ENCODE measurements around the gene NLRC5.
"Not testable (repeated sequence)": the region's sequence is repeated elsewhere in the genome, so short reads cannot be mapped to it uniquely, and the experiment has no call there.

NLRC5 gene

DNA sequence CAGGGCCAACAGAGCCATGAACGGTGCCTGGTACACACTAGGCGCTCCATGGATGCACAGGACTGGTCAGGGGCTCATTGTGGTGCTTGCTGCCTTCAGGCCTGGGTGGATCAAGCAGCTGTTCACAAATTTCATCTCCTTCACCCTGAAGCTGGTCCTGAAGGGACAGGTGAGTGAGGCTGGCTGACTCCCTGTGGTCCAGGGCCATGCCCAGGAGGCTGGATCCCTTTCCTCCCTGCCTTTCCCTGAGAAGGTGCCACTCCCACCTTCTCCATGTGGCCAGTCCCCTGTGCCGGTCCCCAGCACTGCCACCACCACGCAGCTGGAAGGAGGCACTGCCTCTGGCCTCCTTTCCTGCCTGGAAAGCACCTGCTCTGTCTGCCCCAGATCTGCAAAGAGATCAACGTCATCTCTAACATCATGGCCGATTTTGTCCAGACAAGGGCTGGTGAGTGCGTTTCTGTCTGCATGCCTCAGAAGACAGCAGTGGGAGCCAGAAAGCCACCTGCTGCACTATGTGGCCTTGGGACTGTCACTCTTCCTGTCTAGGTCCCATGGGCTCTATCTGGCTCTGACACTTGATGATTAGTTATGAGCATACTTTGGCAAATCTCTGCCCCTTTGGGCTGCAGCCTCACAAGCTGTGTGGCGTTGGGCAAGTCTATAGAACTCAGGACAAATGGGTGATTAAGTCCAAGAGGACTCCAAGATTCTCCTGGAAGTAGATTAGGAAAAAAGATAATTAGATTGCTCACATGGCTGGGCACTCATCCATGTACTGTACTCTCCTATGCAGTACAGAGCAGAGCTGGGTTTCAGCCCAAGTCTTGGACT is 18.2 kb upstream of the NLRC5 start:
- Histone ChIP-seq H3K4me3 (no peak overlapping the region), H3K27ac (no peak overlapping the region)
- no peak for DNase-seq (ENCODE audit: low spot score)
- TF ChIP-seq, protein P1, sequence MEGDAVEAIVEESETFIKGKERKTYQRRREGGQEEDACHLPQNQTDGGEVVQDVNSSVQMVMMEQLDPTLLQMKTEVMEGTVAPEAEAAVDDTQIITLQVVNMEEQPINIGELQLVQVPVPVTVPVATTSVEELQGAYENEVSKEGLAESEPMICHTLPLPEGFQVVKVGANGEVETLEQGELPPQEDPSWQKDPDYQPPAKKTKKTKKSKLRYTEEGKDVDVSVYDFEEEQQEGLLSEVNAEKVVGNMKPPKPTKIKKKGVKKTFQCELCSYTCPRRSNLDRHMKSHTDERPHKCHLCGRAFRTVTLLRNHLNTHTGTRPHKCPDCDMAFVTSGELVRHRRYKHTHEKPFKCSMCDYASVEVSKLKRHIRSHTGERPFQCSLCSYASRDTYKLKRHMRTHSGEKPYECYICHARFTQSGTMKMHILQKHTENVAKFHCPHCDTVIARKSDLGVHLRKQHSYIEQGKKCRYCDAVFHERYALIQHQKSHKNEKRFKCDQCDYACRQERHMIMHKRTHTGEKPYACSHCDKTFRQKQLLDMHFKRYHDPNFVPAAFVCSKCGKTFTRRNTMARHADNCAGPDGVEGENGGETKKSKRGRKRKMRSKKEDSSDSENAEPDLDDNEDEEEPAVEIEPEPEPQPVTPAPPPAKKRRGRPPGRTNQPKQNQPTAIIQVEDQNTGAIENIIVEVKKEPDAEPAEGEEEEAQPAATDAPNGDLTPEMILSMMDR (IDR thresholded peaks at IDR 0.05) = no peak

DNA sequence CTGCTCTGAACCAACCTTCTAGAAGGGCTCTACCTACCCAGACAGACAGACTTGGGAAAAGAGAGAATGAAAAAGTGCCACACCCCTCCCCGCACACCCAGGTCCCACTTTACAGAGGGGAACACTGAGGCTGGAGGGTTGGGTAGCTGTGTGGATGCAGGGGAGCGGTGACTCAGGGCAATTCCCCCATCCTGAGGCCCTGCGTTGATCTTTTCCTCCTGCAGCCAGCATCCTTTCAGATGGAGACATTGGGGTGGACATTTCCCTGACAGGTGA is 17.7 kb upstream of the NLRC5 start:
- Histone ChIP-seq H3K27ac (no peak overlapping the region), H3K4me3 (no peak overlapping the region)
- TF ChIP-seq, protein P1 (IDR thresholded peaks at IDR 0.05) = no peak
- no peak for DNase-seq (ENCODE audit: low spot score)

DNA sequence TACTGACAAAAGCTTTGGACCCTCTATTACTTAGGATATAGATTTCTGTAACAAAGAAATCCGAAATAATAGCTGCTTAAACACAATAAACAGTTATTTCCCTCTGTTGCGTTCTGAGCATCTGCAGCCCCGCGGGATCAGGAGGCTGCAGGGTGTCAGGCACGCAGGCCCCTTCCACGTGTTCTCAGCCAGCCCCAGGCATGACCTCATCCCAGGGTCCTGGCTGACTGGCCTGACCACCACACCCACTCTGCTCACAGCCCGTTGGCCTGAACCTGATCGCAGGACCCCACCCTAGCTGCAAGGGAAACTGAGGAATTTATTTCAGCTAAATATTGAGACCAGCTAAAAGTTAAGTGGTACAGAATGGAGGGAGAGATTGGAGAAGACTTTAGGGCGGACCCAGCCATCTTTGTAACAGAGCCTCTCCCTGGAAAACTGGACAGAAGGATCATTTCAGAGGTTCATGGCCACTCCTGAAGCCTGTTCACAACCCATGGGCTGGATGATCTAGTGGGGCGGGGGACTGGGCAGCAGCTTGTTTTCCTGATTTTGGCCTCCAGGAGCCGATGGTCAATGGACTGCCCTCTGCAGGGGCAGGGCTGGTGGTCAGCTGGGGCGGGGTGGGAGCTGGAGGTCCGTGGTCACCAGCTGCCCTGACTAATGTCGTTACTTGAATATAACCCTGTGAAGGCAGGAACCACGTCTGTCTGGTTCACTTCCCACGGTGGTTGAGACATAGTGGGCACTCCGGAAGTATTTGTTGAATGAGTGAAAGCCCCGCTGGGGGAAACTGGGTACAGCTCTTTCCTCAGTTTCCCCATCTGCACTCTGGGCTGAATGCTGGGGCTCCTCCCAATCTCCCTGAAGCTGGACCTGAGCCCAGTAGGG is 16.7 kb upstream of the NLRC5 start:
- no peak overlapping the region for H3K4me3 ChIP-seq
- TF ChIP-seq, protein P1 (IDR thresholded peaks at IDR 0.05) = no peak

DNA sequence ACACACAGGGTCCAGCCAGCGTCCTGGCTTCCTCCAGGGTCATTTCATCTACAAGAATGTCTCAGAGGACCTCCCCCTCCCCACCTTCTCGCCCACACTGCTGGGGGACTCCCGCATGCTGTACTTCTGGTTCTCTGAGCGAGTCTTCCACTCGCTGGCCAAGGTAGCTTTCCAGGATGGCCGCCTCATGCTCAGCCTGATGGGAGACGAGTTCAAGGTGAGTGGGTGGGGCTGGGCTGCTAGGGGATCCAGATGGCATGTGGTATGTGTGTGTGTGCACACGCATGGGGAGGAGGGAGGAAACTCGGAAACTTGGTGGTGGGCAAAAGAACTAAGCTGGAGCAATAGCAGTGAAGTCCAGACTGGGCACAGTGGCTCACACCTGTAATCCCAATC is 16.1 kb upstream of the NLRC5 start:
- Histone ChIP-seq H3K27ac (no peak overlapping the region), H3K4me3 (no peak overlapping the region)
- TF ChIP-seq, protein P1 (IDR thresholded peaks at IDR 0.05) = no peak
- DNase-seq (ENCODE audit: low spot score) = no peak

More for the DNA sequence above, 16.7 kb upstream of the NLRC5 start:
- no peak for DNase-seq (ENCODE audit: low spot score)
- no peak overlapping the region for H3K27ac ChIP-seq

DNA sequence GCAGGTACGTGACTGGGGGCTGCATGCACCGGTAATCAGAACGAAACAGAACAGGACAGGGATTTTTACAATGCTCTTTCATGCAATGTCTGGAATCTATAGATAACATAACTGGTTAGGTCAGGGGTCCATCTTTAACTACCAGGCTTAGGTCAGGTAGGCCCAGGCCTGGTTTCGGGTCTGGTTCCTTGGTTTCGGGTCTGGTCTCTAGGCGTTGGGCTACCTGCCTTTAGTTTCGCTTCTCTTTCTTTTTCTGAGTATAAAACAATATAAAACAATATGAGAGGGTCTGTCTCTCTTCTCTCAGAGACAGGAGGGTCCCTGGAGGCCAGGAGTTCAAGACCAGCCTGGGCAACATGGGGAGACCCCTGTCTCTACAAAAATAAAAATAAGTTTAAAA is 15.5 kb upstream of the NLRC5 start:
- DNase-seq (ENCODE audit: low spot score); H3K4me3 ChIP-seq; H3K27ac ChIP-seq: not testable (repeated sequence)

DNA sequence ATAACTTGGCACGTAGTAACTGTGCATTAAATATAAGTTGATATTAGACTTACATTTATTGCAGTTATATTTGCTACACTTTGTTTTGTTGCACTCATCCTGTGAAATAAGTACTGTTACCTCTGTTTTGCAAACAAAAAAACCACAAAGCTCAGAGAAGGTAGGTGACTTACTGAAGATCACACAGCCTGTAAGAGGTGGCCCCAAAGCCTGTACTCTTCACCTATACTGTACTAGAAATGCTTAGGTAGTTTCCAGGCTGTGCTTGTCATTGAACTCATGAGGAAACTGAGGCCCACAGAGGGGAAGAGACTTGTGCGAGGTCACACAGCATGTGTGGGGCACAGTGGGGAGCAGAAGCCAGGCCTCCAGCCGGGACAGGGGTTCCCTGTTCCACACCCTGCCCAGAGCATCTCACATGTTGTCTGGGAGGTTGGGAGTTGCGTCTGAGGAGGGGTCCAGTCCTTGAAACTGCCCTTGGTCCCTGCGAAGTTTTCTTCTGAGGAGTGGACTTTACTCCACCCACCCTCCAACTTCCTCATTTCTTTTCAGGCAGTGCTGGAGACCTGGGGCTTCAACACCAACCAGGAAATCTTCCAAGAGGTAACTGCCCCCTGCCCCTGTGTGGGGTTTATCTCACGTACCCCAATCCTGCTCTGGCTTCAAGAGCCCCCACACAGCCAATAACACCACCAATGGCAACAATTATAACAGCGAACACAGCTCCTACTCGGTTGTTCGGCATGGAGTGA is 14.6 kb upstream of the NLRC5 start:
- TF ChIP-seq, protein P1 (IDR thresholded peaks at IDR 0.05) = no peak
- DNase-seq (ENCODE audit: low spot score) = no peak
- Histone ChIP-seq H3K4me3 (no peak overlapping the region), H3K27ac (no peak overlapping the region)

DNA sequence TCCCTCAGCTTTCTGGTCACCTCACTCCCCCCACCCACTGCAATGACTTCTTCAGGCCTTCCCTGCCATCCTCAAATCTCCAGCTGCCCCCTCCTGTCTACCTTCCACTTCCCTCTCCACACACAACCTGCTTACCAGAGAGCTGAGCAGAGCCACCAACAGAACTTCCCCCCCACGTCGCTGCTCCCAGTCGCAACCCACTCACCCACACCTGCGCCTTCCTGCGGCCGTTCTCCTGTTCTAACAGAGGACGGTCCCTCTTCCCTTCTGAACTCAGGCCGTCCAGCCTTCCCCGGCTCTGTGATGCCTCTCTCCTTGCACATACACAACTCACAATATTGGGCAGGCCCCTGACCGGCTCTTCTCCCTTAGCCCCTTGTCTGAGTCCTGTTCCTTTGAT is 13.6 kb upstream of the NLRC5 start:
- Histone ChIP-seq H3K4me3 (no peak overlapping the region), H3K27ac (no peak overlapping the region)
- TF ChIP-seq, protein P1 (IDR thresholded peaks at IDR 0.05) = no peak
- DNase-seq (ENCODE audit: low spot score) = no peak

All from coronary artery (tissue), 2 donors.